Renal cortical epithelial cell (primary cell): ENCODE measurements around the gene TTC13. TPM values are rescaled to one million over a fixed set of nuclear protein-coding genes. Genes with fewer than 3 reads are reported as not detected.

Experiments used
- DNase-seq: peaks from one replicate; pipeline ENCODE4 v3.0.0-alpha.2; 2011; ENCODE audit warnings: low read depth
- total RNA-seq: library from RNA; depleted of rRNA; stranded (reverse); fragments of >200 nt; gene quantifications from 2 replicates; pipeline ENCODE4 v1.2.3, GENCODE V29; 2014

Gene TTC13
- total RNA-seq, 1 donor from 2014 or later = 12.2 TPM

- no peak for DNase-seq
These were observed 71.0 kb downstream of the TTC13 start for GRCh38 chr1:230907472-230908205.

GRCh38 chr1:230906226-230906625, 72.4 kb downstream of the TTC13 start:
- no peak for DNase-seq

- DNase-seq = no peak
These were observed 72.9 kb downstream of the TTC13 start for GRCh38 chr1:230905733-230906132.

- no peak for DNase-seq
These were observed 76.2 kb downstream of the TTC13 start for GRCh38 chr1:230902349-230902923.

GRCh38 chr1:230901671-230902070, 77.0 kb downstream of the TTC13 start:
- no peak for DNase-seq

DNA sequence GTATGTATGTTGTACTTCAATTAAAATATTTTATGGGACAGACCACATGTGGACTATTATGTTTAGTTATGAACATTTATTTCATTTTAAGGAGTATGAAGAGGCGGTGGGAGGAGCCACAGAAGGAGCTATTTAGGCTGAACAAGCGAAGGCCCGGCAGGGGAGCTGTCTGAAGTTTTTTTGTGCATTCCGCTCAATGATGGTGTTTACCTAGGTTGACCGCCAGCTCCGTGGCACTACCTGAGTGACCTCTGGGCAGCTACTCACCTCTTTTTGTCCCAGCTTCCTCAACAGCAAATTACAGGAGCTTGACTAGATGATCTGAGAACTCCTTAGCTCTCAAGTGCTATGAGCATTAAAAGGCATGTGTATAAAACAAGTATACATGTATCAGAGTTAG, 77.7 kb downstream of the TTC13 start:
- no peak for DNase-seq

DNA sequence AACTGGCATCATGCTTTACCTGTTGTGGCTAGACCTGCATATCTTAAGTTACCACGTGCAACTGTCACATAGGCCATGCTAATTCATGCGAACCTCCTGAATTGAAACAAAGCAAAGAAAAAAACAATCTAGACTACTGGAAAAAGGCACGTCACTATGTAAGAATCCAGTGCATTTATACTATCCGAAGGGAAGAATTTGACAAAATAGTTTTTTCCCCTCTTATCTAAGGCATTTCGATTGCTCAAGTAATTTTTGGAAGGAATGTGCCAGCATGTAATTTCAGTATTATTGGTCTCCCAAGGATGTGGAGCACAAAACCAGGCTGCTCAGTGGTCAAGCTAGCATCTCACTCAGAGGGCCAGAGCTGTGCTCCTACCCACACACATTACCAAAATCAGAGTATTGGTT, 78.8 kb downstream of the TTC13 start:
- no peak for DNase-seq

- DNase-seq = no peak
These were observed 79.9 kb downstream of the TTC13 start for GRCh38 chr1:230898748-230899147.

- no peak for DNase-seq
These were observed 80.5 kb downstream of the TTC13 start for GRCh38 chr1:230898144-230898543.

GRCh38 chr1:230896779-230897178, 81.9 kb downstream of the TTC13 start:
- no peak for DNase-seq

- DNase-seq = no peak
These were observed 83.2 kb downstream of the TTC13 start for GRCh38 chr1:230895452-230895851.

- no peak for DNase-seq
These were observed 84.0 kb downstream of the TTC13 start for GRCh38 chr1:230894664-230895063.

GRCh38 chr1:230894032-230894431, 84.6 kb downstream of the TTC13 start:
- no peak for DNase-seq

DNA sequence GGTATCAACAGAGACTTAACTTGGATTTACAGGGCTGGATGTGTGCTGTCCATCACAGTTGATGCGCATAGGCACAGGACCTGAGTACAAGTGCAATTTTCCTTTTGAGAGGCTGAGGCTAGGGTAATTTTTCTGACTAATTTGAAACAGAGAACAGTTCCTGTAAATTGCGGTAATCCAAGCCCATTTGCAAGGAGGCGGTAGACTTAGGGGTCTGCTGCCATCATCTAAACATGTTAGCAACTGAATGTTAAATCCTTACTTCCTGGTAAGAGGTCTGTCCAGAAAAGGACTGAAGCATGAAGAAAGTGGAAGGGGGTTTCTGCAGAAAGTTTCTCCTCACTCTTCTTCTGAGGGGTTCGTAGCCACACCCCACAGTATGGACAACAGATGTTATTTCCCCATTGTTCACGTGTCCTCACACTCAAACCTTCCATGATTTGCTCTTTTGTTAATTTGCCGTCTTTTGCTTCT, 86.6 kb downstream of the TTC13 start:
- no peak for DNase-seq

DNA sequence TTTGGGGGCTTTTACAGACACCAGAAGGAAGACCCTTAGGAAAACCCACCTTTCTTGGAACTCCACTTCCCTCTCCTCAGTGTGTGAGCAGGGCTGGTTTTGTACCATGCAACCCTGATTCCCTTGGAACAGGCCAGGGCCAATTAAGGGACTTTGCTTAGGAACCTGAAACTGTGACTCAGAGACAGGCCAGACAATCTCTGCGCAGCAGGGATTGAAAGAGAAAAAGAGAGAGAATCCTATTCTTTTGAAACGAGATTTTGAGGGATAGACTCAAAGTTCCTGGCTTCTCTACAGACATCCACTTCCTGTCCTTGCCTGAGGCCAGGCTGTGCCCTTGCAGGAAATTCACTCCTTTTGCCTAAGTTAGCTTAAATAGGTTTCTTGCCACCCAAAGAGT, 87.2 kb downstream of the TTC13 start:
- DNase-seq = no peak

- DNase-seq = no peak
These were observed 94.0 kb downstream of the TTC13 start for GRCh38 chr1:230884646-230885045.

GRCh38 chr1:230883967-230884366, 94.7 kb downstream of the TTC13 start:
- DNase-seq = no peak

DNA sequence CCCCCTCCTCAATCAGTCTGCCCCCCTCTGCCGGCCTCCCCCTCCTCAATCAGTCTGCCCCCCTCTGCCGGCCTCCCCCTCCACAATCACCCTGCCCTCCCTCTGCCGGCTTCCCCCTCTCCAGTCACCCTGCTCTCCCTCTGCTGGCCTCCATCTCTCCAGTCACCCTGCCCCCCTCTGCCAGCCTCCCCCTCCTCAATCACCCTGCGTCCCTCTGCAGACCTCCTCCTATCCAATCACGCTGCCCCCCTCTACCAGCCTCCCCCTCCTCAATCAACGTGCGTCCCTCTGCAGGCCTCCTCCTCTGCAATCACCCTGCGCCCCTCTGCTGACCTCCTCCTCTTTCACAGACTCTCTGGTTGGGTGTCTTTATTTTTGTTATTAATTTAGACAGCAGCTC, 98.9 kb downstream of the TTC13 start:
- no peak for DNase-seq

GRCh38 chr1:230878591-230878990, 100.1 kb downstream of the TTC13 start:
- DNase-seq = no peak

DNA sequence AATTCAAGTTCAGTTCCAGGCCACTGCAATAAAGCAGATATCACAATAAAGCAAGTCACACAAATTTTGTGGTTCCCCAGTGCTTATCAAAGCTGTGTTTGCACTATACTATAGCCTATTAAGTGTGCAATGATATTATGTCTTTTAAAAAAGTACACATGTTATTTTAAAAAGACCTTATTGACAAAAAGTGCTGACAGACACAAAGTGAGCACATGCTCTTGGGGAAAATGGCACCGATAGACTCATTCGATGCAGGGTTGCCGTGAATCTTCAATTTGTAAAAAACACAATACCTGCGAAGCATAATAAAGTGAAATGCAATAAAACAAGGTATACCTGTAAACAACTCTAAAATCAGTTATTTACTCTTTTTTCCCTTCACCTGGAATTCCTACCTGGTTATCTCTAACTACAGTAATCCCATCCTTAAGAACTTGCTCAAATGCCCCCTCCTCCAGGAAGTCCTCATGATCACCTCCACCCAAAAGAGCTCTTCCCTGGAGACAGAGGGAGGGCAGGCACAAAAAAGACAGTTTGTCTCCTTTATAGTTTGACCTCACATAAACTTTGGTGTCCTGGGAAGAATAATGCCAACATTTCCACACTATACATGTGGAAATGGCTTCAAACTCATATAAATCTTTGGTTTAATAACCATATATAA, 100.6 kb downstream of the TTC13 start:
- DNase-seq = no peak

DNA sequence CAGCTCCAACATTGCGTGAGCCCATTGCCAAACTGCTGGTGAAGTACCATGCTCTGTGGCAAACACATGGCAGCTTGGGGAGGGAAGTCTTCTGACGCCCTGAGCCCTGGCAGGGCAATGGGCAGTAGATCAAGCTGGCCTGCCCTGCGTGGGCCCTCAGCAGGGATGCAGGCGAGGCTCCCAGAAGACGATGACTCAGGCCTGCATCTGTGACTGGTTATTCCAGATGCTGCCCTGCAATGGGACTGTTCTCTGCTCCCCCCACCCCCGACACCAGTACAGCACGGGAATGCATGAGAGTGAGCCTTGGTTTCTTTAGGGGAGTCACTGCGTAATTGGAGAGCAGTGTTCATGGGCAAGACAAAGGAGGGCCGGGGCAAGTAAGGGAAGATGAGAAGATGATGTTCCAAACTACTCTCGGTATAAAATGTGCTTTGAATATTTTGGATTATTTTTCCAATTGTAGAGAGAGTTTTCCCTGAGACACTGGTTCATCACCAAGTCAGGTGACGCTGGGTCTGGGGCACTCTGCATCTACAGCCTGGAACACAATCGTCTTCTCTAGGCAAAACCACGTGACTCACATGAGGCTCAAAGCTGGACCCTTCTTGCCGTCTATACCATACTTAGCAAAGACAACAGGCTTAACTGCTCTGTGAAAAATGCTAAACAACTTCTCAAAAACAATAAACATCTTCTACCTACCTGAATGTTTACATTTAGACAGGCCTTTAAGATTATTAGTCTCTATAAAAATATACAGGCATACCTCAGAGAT, 101.3 kb downstream of the TTC13 start:
- no peak for DNase-seq

DNA sequence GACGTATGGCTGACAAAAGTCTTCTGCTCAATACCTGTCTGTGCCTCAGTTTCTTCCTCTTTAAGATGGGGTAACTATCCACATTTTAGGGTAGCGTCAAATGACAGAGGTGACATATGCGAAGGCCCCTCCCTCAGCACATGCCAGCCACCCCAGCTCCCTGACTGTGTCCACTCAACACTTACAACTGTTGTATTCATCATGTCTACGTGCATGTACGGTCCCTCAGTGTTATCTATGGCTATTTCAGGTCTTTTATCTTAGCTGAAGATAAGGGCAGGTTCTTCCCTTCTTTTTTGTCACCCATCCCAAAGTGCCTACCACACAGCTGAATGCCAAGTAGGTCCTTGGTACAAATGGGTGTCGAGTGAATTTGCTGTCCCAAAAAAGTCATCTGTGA, 102.0 kb downstream of the TTC13 start:
- no peak for DNase-seq
